Cortex of kidney (tissue), 1 donor: Measurements from ENCODE around the gene COL5A1.
"Not testable (repeated sequence)": the region's sequence is repeated elsewhere in the genome, so short reads cannot be mapped to it uniquely, and the experiment has no call there.

Experiments
- DNase-seq: peaks from one replicate; lab custom pipeline; 2025; lab: John Stamatoyannopoulos, UW

COL5A1 gene

DNA sequence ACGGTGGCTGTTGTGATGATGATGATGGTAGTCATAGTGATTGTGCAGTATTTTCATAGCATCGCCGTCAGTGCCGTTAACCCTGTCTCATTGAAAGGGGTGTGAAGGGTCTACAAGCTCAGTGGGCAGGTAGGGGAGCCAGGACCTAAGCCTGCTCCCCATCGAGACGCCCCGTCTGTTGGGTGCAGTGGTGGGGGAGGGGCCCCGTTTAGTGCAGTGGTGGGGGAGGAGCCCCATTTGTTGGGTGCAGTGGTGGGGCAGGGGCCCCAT, 68.6 kb downstream of the COL5A1 start:
- DNase-seq, result no peak

DNA sequence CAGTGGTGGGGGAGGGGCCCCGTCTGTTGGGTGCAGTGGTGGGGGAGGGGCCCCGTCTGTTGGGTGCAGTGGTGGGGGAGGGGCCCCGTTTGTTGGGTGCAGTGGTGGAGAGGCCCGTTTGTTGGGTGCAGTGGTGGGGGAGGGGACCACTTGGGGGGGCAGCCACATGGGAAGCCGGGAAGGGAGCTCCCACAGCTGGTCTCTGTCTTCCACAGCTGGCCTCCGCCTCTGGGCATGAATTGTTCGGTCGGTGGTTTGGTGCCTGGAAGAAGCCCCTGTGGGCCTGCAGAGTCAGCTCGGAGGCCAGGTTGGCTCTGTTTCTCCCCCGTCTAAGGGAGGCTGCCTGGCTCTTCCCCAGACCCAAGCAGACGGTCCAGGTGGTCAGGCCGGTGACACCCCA, 69.3 kb downstream of the COL5A1 start:
- DNase-seq, result no peak

DNA sequence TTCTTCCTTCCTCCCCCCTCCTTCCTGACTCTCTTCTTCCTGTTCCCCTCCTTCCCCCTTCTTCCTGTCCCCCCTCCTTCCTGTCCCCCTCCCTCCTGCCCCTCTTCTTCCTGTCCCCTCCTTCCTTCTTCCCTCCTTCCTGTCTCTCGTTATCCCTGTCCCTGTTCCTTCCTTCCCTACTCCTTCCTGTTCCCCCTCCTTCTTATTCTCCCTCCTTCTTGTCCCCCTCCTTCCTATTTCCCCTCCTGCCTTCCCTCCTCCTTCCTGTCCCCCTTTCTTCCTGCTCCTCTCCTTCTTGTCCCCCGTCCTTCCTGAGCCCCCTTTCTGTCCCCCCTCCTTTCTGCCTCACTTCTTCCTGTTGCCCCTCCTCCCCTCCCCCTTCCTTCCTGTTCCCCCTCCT, 70.6 kb downstream of the COL5A1 start:
- DNase-seq, result no peak

DNA sequence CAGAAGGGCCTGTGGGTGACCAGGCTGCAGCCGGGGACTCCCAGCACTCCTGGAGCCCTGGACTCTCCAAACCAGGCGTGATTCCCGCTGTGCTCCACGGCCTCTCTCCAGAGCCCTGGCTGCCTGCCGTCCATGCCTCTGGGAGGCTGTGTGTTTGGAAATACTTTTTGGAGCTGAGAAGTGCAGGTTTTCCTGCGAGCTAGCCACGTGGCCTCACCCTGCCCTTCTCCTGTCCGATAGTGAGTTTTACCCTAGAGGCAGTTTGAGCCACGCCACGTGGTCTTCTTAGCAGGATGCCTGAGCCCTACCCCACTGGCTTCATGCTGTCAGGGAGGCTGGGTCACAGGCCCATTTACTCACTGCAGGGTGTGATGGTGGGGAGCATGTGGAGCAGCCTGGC, 71.3 kb downstream of the COL5A1 start:
- DNase-seq, result no peak

DNA sequence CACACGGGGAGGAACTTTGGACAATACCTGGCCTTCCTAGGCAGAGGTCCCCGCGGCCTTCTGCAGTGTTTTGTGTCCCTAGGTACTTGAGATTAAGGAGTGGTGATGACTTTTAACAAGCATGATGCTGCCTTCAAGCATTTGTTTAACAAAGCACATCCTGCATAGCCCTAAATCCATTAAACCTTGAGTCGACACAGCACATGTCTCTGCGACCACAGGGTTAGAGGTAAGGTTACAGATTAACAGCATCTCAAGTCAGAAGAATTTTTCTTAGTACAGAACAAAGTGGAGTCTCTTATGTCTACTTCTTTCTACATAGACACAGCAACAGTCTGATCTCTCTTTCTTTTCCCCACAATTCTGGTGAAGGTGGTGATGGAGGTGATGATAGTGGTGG, 73.9 kb downstream of the COL5A1 start:
- not testable (repeated sequence) for DNase-seq

DNA sequence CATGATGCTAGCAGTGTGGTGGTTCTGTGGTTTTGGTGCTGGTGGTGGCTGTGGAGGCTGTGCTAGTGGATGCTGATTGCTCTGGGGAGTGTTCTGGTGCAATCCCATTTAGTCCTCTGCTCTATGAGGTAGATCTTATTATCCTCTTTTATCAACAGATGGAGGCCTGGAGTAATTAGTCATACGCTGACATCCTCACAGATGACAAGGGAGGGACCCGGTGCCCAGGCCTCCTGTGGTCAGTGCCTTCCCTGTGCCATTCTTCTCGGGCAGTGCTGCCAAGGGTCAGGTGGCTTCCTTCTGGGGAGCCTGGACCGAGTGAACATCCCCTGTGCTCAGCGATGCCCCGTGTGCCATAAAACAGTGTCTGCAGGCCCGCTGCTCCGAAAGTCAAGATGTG, 74.5 kb downstream of the COL5A1 start:
- DNase-seq, result no peak

DNA sequence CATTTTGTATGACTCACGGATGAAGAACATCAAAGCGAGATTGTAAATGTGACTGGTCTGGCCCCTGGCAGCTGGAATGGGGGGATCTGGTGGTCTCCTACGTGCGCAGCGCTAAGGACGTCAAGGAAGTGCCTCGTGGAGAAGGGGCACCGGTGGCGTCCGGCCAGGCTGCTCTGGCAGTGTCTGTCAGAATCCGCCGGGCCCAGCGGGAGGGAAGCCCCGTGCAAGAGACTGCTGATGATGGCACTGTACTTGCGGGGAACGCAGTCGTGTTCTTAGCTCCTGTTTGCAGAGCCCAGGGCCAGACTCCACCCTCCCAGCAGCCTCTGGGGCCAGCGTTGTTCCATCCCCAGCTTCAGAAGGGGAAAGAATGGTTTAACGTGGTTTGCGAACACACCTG, 75.5 kb downstream of the COL5A1 start:
- DNase-seq, result no peak

DNA sequence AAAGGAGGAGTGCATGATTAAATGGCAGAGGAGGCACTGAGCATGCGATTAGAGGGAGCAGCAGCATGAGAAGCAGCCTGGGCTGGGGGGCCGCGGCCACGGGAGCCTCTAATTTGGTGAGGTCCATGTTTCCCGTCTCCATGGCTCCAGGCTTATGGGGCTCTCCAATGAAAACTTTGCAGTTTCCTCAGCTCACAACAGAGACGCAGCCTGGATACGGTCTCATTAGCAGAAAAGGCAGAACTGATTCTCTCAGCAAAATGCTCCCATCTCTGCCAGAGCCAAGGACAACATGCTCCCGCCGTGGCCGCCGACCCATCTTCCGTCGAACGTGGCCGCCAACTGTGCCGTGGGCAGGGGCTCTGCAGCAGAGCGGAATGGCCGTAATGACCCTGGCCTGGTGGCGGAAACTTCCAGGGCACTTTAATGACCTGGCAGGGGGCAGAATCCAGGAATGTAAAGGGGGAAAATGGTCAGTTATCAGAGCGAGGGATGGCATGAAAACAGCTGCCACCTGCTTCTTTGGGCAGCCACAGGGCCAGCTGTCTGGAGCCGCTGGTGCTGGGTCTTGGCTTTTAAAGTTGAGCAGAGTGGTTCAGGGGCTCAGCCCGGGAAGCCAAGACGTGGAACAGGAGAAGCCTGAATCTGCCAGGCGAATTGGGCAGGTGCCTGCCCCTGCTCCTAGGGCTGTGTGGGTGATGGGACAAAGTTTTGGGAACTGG, 76.5 kb downstream of the COL5A1 start:
- DNase-seq, result no peak

DNA sequence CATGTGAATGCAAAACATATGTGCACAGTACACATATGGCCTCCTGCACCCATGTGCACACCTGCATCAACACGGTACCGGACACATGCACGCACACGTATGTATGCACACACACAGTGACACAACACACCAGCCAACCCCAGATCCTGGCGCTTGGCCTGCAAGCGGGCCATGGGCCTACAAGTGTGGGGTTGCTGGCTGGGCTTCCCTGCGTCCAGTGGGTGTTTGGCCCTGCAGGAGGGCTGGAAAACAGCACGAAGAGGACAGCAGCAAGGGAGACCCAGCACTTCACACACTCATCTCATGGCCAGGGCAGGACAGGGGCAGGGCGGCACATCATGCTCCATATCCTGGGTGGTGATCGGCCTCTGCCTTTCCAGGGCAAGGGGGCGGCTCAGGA, 77.7 kb downstream of the COL5A1 start:
- DNase-seq, result no peak

DNA sequence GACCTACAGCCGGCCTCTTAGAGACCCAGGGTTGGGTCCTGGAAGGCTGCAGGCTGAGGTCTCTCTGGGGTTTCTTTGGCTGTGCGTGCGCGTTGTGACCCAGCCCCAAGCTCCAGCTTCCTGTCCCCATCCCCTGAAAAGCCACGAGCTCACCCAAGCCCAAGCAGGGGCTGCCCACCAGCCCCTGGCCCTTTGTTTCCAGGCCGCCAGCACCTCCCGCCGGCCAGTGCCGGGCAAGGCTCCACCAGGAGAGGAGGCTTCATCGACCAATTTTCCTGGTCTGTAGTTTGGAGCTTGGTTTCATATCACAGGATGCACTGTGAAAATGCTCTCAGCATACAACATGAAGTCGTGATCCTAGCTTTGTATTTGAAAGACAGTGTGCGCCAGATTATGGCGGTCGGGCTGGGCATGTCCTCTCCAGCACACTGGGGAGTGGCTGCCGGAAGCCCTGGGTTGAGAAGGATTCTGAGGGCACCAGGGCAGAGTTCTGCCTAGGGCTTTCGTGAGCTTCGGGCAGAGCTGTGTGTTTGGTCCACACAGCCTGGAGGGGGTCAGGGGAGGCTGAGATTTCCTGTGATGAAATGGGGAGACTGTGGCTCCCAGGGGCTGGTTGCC, 78.6 kb downstream of the COL5A1 start:
- no peak for DNase-seq

DNA sequence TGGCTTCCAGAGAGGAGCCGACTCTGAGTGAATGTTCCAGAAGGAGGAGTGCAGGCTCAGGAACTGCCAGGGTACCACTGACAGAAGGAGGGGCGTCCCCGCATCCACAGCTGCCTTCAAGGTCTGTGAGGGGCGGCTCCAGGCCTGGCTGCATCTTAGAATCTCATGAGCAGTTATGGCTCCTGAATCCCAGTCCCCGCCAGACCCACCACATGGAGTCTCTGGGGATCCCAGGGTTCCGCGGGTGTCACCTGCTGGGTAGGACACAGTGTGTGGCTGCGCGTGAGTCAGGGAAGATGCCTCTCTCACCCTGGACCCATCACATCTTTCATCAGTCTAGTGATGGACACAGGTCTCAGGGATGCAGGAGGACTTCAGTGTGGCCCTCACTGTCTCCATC, 79.2 kb downstream of the COL5A1 start:
- no peak for DNase-seq

DNA sequence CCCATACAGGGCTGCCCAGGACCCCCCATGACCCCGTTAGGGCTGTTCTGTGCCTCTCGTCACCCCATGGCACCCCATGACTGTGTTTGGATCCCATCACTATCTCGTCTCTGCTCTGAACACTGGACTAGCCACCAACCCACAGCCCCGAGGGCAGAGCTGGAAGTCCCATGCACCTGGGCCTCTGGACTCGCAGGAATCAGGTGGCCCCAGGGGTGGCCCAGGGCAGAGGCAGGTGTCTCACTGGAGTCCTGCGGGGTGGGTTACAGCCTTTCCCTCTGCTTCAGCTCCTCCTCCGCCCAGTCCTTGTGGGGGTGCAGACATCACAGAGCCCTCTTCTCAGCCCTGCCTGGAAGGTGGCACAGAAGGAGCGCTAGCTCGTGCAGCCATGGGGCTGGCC, 79.7 kb downstream of the COL5A1 start:
- DNase-seq, result no peak

DNA sequence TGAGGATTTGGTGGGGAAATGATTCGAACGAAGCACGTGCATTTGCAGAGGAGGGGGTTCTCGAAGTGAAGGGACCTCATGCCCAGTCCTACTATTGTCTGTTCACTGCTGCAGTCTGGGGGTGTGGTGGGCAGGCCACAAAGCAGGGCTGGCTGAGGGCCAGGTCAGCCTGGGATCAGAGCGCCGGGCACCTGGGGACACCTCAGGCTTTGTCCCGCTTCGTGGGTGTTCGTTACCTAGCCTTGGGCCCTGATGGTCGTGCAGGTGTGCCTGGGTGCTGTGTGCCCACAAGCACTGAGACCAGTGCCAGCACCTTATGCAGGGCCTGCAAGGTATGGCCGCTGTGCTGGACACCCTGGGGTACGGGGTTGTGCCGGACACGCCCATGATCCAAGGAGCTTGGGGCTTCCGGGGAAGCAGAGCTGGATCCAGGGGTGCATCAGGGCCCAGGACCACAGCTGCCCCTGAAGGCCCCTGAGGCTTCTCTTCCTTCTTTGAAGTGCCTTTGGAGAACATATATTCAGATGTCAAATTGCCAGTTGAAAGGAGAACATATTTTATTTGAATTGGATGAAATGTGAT, 80.6 kb downstream of the COL5A1 start:
- DNase-seq, result no peak

DNA sequence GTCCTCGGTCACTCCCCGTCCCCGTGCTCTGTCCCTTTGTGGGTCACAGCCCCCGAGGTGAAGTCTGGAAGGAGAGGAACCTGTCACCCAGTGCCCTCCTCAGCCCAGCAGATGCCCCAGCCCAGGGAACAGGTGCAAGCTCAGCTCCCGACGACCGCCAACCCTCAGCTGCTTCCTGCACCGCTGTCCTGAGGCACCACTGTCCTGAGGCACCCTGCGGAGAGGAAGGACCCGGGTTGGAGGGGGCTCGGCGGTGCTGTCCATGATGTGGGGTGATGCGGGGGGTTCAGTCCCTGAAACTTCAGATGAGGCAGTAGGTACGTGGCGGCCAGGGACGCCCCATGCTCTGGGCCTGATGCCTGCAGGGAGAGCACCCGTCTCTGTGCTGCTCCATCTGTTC, 81.4 kb downstream of the COL5A1 start:
- no peak for DNase-seq

DNA sequence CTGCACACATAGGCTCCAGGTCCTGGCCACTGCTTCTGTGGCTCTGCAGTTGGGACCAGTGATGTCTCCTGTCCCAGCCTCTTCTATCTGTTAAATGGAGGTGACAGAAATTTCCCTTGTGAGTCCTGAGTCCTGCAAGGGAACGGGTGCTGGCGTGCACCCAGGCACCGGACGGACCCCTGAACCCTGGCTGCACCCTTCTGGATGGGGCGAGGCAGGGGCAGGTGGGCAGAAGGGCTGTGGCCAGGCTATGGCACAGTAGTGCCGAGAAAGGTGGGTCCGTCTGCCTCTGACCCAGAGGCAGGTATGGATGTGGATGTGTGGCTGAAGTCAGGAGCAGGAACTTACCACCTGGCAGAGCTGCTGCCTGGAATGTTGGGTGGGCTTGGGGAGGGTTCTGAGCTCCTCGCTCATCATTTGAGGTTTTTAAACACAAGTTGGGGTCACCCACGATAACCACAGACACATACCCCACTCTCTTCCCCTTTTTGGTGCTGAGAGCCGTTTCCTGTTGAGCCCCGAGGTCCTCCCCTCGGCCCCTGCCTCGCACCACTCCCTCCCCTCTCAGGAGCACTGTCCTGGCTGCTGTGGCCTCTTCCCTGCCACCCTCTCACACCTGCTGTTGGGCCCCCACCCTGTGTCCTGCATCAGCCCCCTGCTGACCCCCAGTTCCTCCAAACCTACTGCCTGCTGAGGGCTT, 82.0 kb downstream of the COL5A1 start:
- DNase-seq, result no peak

DNA sequence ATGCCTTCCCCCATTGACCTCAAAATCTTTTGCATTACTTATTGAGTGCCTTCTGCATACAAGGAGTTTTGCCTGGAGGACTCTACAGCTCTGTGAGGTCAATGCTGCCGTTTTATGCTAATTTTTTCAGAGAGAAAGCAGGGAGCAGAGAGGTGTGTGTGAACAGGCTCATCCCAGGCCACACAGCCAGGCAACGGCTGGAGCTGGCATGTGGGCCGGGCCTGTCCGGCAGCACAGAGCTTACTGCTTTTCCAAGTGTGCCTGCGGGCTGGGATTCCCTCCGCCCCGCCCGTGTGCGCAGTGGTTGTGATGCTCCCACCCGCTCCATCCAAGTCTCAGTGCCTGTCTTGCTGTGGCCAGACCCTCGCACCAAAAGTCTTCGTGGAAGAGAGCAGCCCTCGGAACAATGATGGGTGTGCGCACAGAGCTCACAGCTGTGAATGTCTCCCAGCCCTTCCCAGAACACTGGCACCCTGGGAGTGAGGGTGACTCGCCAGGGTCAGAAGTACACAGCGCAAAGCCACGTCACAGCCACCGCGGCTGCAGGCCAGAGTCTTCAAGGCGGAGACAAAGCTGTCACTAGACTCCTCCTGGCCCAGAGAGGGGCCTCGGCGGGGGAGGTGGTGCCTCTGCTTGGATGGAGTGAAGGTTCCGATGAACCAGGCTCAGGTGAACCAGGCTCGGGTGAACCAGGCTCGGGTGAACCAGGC, 82.8 kb downstream of the COL5A1 start:
- no peak for DNase-seq

DNA sequence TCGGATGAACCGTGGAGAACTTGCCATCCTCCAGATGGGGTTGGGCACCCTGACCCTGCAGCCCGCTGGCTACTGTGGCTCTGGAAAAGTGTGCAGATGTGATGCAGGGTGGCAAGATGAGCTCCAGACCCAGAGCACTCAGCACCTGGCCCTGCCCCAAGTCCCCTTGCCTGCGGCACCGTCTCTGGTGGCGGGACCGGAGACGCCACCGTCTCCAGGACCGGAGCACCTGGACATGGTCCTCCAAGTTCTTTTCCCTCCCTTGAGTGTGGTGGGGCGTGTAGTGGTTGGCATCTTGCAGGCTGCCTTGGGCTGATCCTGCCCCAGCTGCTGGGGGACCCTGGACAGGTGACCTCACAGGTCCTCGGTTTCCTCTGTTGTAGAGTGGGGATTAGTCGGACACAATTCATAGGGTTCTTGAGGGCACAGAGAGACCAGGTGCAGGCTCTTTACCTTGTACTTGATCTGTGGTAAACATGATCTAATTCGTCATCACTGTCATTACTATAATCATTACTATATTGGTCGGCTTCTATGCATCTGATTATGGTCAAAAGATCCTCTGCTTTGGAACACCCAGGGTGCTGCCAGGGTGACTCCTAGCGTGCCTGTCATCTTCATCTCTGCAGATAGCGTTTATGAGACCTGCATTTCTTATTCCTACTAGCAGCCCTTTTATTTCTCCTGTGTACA, 83.5 kb downstream of the COL5A1 start:
- no peak for DNase-seq

DNA sequence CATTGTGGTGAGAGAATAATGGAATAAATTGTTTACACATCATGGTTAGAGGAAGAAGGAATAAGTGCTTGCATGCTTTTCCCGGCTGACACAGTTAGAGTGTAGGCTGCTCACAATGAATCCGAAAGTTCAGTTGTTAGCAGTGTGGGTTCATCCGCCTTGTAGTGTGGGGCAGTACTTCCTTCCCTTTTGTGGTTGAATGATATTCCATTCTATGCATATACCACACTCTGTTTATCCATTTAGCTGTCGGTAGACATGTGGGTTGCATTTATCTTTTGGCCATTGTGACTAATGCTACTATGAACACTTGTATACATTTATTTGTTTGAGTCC, 84.0 kb downstream of the COL5A1 start:
- no peak for DNase-seq

DNA sequence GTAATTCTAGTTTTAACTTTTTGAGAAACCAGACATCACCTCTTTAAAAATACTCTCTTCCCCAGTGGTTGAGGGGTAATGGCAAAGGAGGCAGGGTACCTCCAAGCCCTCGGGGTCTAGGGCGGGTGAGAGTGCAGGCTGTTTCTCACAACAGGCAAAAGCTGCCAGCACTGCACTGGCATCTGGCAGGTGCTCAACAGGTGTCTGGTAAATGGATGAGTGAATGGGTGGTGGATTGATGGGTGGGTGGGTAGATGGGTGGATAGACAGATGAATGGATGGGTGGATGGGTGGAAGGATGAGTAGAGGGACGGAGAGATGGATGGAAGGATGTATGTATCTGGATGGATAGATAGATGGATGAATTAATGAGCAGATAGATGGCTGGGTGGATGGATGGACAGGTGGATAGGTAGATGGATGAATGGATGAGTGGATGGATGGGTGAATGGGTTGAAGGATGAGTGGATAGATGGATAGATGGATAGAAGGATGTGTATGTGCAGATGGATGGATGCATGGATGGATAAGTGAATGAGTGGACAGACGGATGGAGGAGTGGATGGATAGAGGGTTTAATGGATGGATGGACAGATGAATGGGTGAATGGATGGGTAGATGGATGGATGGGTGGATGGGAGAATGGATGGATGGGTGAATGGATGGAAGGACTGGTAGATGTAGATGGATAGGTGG, 84.6 kb downstream of the COL5A1 start:
- DNase-seq, result no peak

DNA sequence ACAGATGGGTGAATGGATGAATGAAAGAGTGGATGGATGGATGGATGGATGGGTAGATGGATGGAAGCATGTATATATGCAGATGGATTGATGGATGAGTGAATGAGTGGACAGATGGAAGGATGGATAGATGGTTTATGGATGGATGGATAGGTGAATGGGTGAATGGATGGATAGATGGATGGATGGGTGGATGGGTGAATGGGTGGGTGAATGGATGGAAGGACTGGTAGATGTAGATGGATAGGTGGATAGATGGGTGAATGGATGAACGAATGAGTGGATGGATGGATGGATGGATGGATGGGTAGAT, 85.1 kb downstream of the COL5A1 start:
- DNase-seq, result no peak

DNA sequence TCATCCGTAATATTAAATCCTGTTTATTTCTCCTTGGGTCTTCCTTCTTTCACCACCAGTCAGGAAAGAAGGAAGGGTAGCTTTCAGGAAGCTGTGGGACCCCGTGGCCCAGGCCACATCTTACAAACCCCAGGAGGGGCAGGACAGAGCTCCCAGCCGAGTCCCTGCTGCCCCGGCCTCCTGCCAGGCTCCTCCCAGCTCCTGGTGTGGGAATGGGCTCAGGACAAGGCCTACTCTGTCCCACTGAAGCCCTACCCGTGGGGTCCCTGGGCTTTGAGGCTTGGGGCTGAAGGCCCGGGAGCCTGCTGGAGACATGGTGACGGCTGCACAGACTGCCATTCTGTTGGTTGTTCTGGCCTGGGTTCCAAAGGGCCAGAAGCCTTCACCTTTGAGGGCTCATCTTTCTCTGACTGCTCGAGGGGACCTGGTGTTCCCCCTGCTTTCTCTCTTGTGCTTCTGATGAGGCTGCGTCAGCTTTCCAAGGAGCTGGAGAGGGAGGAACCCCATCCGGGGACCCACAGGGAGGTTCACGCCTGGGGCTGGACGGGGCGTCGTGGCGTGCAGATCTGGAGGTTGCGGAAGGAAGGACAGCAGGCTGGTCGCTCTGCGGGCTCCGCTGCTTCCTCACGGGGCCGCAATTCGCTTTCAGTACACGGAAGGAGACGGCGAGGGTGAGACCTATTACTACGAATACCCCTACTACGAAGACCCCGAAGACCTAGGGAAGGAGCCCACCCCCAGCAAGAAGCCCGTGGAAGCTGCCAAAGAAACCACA, 86.6 kb downstream of the COL5A1 start:
- no peak for DNase-seq
